SK-N-SH (cell line): ENCODE data around the gene TMEM213. TPM values are rescaled to one million over a fixed set of nuclear protein-coding genes. Genes with fewer than 3 reads are reported as not detected.

Experiments
- CTCF ChIA-PET: fragments of 300-600, 350-600 bp; formaldehyde crosslinking; extraction: SDS; loops from one replicate; lab custom pipeline; 2021; lab: Yijun Ruan, JAX
- POLR2A ChIA-PET: fragments of 350-600 bp; sonication (Branson Sonifier 250); formaldehyde crosslinking; extraction: SDS; loops from one replicate; lab custom pipeline; 2020; ENCODE audit warnings: antibody characterized with exemption, inconsistent platforms; lab: Yijun Ruan, JAX
- DNase-seq: peaks from one replicate; pipeline ENCODE4 v3.0.0; 2012
- H2AFZ ChIP-seq: fragments of 200-600 bp; sonication (generic); 2 replicates; pipeline ENCODE4 v1.8.1; 2016; ENCODE audit warnings: antibody characterized with exemption, mild to moderate bottlenecking, low read depth
- H3F3A ChIP-seq: fragments of 200-600 bp; sonication (generic); replicated peaks from 2 replicates; pipeline ENCODE3; 2016; ENCODE audit warnings: antibody characterized with exemption, mild to moderate bottlenecking; ENCODE audit not compliant: insufficient read depth
- H3K27ac ChIP-seq, 2 experiments: fragments of 200-500 bp in 1 of 2; fragments of 200-600 bp in 1 of 2; sonication (Bioruptor generic) in 1 of 2; sonication (generic), shearing (Covaris generic) in 1 of 2; 2 replicates each; pipeline versions ENCODE4 v1.5.1 to v1.6.1; 2014 to 2016; ENCODE audit warnings: low read depth in 2 of 2, inconsistent platforms in 1 of 2, low read length in 1 of 2, mild to moderate bottlenecking in 1 of 2, mixed read lengths in 1 of 2
- H3K27me3 ChIP-seq: fragments of 200-600 bp; sonication (generic), shearing (Covaris generic); 2 replicates; pipeline ENCODE4 v1.6.1; 2016; ENCODE audit warnings: mixed run types; ENCODE audit not compliant: insufficient read depth
- H3K36me3 ChIP-seq, 2 experiments: fragments of 200-500 bp in 1 of 2; fragments of 200-600 bp in 1 of 2; sonication (Bioruptor generic) in 1 of 2; sonication (generic) in 1 of 2; replicated peaks in 1 of 2; 2 replicates each; pipeline versions ENCODE3 to v1.5.1; 2014 to 2016; ENCODE audit warnings: low read length in 1 of 2, mild to moderate bottlenecking in 1 of 2; ENCODE audit not compliant: insufficient read depth in 2 of 2, control insufficient read depth in 1 of 2
- H3K4me1 ChIP-seq, 2 experiments: fragments of 200-500 bp in 1 of 2; fragments of 200-600 bp in 1 of 2; sonication (Bioruptor generic) in 1 of 2; sonication (generic), shearing (Covaris generic) in 1 of 2; 2 replicates each; pipeline versions ENCODE4 v1.5.1 to v1.6.1; 2014 to 2016; ENCODE audit warnings: low read depth in 1 of 2, low read length in 1 of 2, mixed run types in 1 of 2; ENCODE audit not compliant: insufficient read depth in 2 of 2, control insufficient read depth in 1 of 2
- H3K4me2 ChIP-seq: fragments of 200-600 bp; sonication (generic), shearing (Covaris generic); 2 replicates; pipeline ENCODE4 v1.6.1; 2017; ENCODE audit warnings: mixed run types
- H3K4me3 ChIP-seq, 2 experiments: fragments of 200-500 bp in 1 of 2; fragments of 200-600 bp in 1 of 2; sonication (Bioruptor generic) in 1 of 2; sonication (generic), shearing (Covaris generic) in 1 of 2; 2 replicates each; pipeline versions ENCODE4 v1.5.1 to v1.8.1; 2014 to 2016; ENCODE audit warnings: low read depth in 2 of 2, inconsistent platforms in 1 of 2, low read length in 1 of 2, mild to moderate bottlenecking in 1 of 2, mixed read lengths in 1 of 2, moderate library complexity in 1 of 2
- H3K79me2 ChIP-seq: fragments of 200-600 bp; sonication (generic); 2 replicates; pipeline ENCODE4 v1.8.1; 2017; ENCODE audit warnings: mild to moderate bottlenecking; ENCODE audit not compliant: insufficient read depth
- H3K9ac ChIP-seq: fragments of 200-600 bp; sonication (generic); 2 replicates; pipeline ENCODE4 v1.6.1; 2017; ENCODE audit warnings: mixed run types
- H3K9me2 ChIP-seq: fragments of 200-600 bp; sonication (generic); 2 replicates; pipeline ENCODE4 v1.6.1; 2017; ENCODE audit warnings: mixed run types
- H3K9me3 ChIP-seq: fragments of 200-600 bp; sonication (generic); 2 replicates; pipeline ENCODE4 v1.6.1; 2017; ENCODE audit warnings: mixed run types, mild to moderate bottlenecking, moderate library complexity
- H4K20me1 ChIP-seq: fragments of 200-600 bp; sonication (generic); 2 replicates; pipeline ENCODE4 v1.6.1; 2017; ENCODE audit warnings: mild to moderate bottlenecking, mixed run types; ENCODE audit not compliant: insufficient read depth
- ELF1 ChIP-seq: IDR thresholded peaks from 2 replicates; pipeline ENCODE4 v1.4.0; 2012
- EZH2phosphoT487 ChIP-seq: fragments of 200-600 bp; sonication (generic); IDR thresholded peaks from 2 replicates; pipeline ENCODE4 v1.6.1; 2017; ENCODE audit warnings: low read depth, mixed run types, mild to moderate bottlenecking, antibody characterized with exemption, moderate library complexity, borderline replicate concordance
- FOSL2 ChIP-seq: IDR thresholded peaks from 2 replicates; pipeline ENCODE4 v1.4.0; 2012; ENCODE audit warnings: low read depth, mild to moderate bottlenecking, moderate library complexity, borderline replicate concordance
- FOXJ3 ChIP-seq: sonication (generic); formaldehyde crosslinking; IDR thresholded peaks from 2 replicates; pipeline ENCODE4 v1.5.1; 2020; ENCODE audit warnings: mild to moderate bottlenecking, missing genetic modification reagents
- FOXM1 ChIP-seq: IDR thresholded peaks from 2 replicates; pipeline ENCODE4 v1.4.0; 2012; ENCODE audit warnings: low read depth, mild to moderate bottlenecking
- GABPA ChIP-seq: IDR thresholded peaks from 2 replicates; pipeline ENCODE4 v1.4.0; 2012; ENCODE audit warnings: low read depth, mild to moderate bottlenecking
- IRF3 ChIP-seq: fragments of 150-350 bp; IDR thresholded peaks from 2 replicates; pipeline ENCODE4 v1.6.1; 2016; ENCODE audit warnings: mild to moderate bottlenecking, low read depth, low read length
- MAX ChIP-seq: IDR thresholded peaks from 2 replicates; pipeline ENCODE4 v1.4.0; 2012; ENCODE audit warnings: low read depth
- MXI1 ChIP-seq: IDR thresholded peaks from 2 replicates; pipeline ENCODE4 v1.6.1; 2012; ENCODE audit warnings: mild to moderate bottlenecking, low read depth, low read length, improper control_type of control experiment
- NFIC ChIP-seq: IDR thresholded peaks from 2 replicates; pipeline ENCODE4 v1.4.0; 2012; ENCODE audit warnings: borderline replicate concordance
- NRF1 ChIP-seq: IDR thresholded peaks from 2 replicates; pipeline ENCODE4 v1.6.1; 2012; ENCODE audit warnings: low read depth, mild to moderate bottlenecking, low read length
- RXRA ChIP-seq: IDR thresholded peaks from 2 replicates; pipeline ENCODE4 v1.4.0; 2012; ENCODE audit warnings: low read depth, mild to moderate bottlenecking, borderline replicate concordance
- SMC3 ChIP-seq: IDR thresholded peaks from 2 replicates; pipeline ENCODE4 v1.6.1; 2012; ENCODE audit warnings: low read depth, low read length, improper control_type of control experiment
- USF1 ChIP-seq: IDR thresholded peaks from 2 replicates; pipeline ENCODE4 v1.4.0; 2012; ENCODE audit warnings: low read depth, borderline replicate concordance
- USF2 ChIP-seq: fragments of 150-350 bp; IDR thresholded peaks from 2 replicates; pipeline ENCODE4 v1.6.1; 2017; ENCODE audit warnings: antibody characterized with exemption, low read length, low read depth, borderline replicate concordance
- WGBS: methylation state at CpG from one replicate; pipeline ENCODE4 v1.1.6; 2017; ENCODE audit warnings: low lambda C conversion rate; 5-methylcytosine and 5-hydroxymethylcytosine counted together
- polyA plus RNA-seq, 3 experiments: library from polyadenylated mRNA; depleted of rRNA; stranded (reverse); fragments of >200 nt; gene quantifications; 2 replicates each; pipeline ENCODE4 v1.2.3, GENCODE V29; 2012
- TF ChIP-seq, protein P1 (sequence below): fragments of 200-600 bp; sonication (generic); IDR thresholded peaks from 2 replicates; pipeline ENCODE4 v1.6.1; 2017; ENCODE audit warnings: antibody characterized with exemption, mild to moderate bottlenecking, moderate library complexity
- TF ChIP-seq, protein P2 (sequence below): IDR thresholded peaks from 2 replicates; pipeline ENCODE4 v1.4.0; 2012; ENCODE audit warnings: low read depth, borderline replicate concordance

TMEM213 gene
- polyA plus RNA-seq, 1 of the 3 experiments (the other 2 are of a cell fraction) = not detected

DNA sequence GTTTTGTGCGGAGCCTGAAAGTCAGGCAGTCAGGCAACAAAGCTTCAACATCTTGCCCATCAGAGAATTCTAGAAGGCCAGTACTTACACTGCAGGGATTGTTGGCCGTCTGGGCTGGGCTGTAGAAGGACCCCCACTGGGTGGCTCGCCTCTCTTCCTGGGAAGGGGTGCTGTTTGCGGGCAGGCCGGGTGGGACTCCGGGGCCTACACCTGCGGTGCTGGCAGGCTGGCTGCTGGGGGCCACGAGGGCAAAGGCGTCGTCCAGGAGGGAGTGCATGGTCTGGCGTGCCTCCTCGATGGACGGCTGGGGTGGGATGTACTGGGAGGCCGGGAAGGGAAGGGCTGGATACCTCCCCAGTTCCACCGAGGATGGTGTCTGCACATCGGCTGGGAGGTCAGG is 63.3 kb downstream of the TMEM213 start:
- TF ChIP-seq USF2 (no peak), FOXM1 (no peak), USF1 (no peak), MAX (no peak), NRF1 (no peak), RXRA (no peak), FOSL2 (no peak), ELF1 (no peak), EZH2phosphoT487 (no peak), GABPA (no peak), MXI1 (no peak), FOXJ3 (CRISPR knock-in tag) (no peak), IRF3 (no peak), SMC3 (no peak), NFIC (no peak)
- TF ChIP-seq, protein P1, sequence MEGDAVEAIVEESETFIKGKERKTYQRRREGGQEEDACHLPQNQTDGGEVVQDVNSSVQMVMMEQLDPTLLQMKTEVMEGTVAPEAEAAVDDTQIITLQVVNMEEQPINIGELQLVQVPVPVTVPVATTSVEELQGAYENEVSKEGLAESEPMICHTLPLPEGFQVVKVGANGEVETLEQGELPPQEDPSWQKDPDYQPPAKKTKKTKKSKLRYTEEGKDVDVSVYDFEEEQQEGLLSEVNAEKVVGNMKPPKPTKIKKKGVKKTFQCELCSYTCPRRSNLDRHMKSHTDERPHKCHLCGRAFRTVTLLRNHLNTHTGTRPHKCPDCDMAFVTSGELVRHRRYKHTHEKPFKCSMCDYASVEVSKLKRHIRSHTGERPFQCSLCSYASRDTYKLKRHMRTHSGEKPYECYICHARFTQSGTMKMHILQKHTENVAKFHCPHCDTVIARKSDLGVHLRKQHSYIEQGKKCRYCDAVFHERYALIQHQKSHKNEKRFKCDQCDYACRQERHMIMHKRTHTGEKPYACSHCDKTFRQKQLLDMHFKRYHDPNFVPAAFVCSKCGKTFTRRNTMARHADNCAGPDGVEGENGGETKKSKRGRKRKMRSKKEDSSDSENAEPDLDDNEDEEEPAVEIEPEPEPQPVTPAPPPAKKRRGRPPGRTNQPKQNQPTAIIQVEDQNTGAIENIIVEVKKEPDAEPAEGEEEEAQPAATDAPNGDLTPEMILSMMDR = no peak
- TF ChIP-seq, protein P2, sequence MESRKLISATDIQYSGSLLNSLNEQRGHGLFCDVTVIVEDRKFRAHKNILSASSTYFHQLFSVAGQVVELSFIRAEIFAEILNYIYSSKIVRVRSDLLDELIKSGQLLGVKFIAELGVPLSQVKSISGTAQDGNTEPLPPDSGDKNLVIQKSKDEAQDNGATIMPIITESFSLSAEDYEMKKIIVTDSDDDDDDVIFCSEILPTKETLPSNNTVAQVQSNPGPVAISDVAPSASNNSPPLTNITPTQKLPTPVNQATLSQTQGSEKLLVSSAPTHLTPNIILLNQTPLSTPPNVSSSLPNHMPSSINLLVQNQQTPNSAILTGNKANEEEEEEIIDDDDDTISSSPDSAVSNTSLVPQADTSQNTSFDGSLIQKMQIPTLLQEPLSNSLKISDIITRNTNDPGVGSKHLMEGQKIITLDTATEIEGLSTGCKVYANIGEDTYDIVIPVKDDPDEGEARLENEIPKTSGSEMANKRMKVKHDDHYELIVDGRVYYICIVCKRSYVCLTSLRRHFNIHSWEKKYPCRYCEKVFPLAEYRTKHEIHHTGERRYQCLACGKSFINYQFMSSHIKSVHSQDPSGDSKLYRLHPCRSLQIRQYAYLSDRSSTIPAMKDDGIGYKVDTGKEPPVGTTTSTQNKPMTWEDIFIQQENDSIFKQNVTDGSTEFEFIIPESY = no peak
- Histone ChIP-seq H3K27ac (no peak overlapping the region), H3K4me3 (no peak overlapping the region), H3K9me2 (no peaks in the 10 kb centered on the region), H4K20me1 (no peaks in the 10 kb centered on the region), H3K4me1 (no peaks in the 10 kb centered on the region; a peak in 1 of 4 replicates), H3K4me2 (no peak overlapping the region), H3K27me3 (no peaks in the 10 kb centered on the region), H3K9ac (no peak overlapping the region), H3K79me2 (no peaks in the 10 kb centered on the region), H3K36me3 (peaks cover 45 to 48% of the 10 kb centered on the region in 2 experiments), H2AFZ (no peak overlapping the region), H3K9me3 (peaks cover 8% of the 10 kb centered on the region; the same call in 1 of the 2 replicates), H3F3A (peaks cover 5% of the 10 kb centered on the region)
- CTCF ChIA-PET = interaction anchor here (1.3 kb wide), 1 partner anchor 25 kb away, joined by 3 read pairs; no protein-coding TSS in a partner anchor
- no peak for DNase-seq
- 95% methylated on average over 16 of the region's 16 CpGs for WGBS
- POLR2A ChIA-PET = no interaction called here
